HG03432 (cell line): ENCODE measurements around the gene CYP1A2.

Source experiments
- ATAC-seq: cut with Tn5 transposase; IDR thresholded peaks from one replicate; pipeline ENCODE4 v1.9.1; 2021; ENCODE audit warnings: mild to moderate bottlenecking, moderate library complexity; ENCODE audit not compliant: unreplicated experiment

The CYP1A2 gene

GRCh38 chr15:74802862-74803447 lies 54.3 kb downstream of the CYP1A2 start:
- no peak for ATAC-seq

GRCh38 chr15:74804935-74805334 lies 56.3 kb downstream of the CYP1A2 start:
- ATAC-seq, result no peak
